SK-N-SH (cell line): ENCODE results near the gene MPC1.

Source experiments
- CHD2 ChIP-seq: fragments of 150-350 bp; IDR thresholded peaks from 2 replicates; pipeline ENCODE4 v1.6.1; 2018; ENCODE audit warnings: low read length; ENCODE audit not compliant: partially characterized antibody
- CTCF ChIP-seq: fragments of 200-600 bp; sonication (generic); IDR thresholded peaks from 2 replicates; pipeline ENCODE4 v1.6.1; 2017; ENCODE audit warnings: antibody characterized with exemption, mild to moderate bottlenecking, moderate library complexity
- ELF1 ChIP-seq: IDR thresholded peaks from 2 replicates; pipeline ENCODE4 v1.4.0; 2012
- JUND ChIP-seq: IDR thresholded peaks from 2 replicates; pipeline ENCODE4 v1.4.0; 2012
- MAX ChIP-seq: IDR thresholded peaks from 2 replicates; pipeline ENCODE4 v1.4.0; 2012; ENCODE audit warnings: low read depth
- REST ChIP-seq: IDR thresholded peaks from 2 replicates; pipeline ENCODE4 v1.6.1; 2012; ENCODE audit warnings: mild to moderate bottlenecking, low read depth, low read length, moderate library complexity
- TAF1 ChIP-seq: IDR thresholded peaks from 2 replicates; pipeline ENCODE4 v1.6.1; 2012; ENCODE audit warnings: low read depth, mild to moderate bottlenecking, low read length, moderate library complexity, borderline replicate concordance
- USF1 ChIP-seq: IDR thresholded peaks from 2 replicates; pipeline ENCODE4 v1.4.0; 2012; ENCODE audit warnings: low read depth, borderline replicate concordance

GRCh38 chr6:166318649-166319600, 63.8 kb downstream of the MPC1 start:
- no peak for TF ChIP-seq JUND
- TF ChIP-seq CTCF = no peak
- no peak for TF ChIP-seq MAX
- no peak for TF ChIP-seq ELF1
- no peak for TF ChIP-seq CHD2
- no peak for TF ChIP-seq TAF1
- TF ChIP-seq REST = no peak
- no peak for TF ChIP-seq USF1
